ENCODE measurements around the gene FAM168A.

DNA sequence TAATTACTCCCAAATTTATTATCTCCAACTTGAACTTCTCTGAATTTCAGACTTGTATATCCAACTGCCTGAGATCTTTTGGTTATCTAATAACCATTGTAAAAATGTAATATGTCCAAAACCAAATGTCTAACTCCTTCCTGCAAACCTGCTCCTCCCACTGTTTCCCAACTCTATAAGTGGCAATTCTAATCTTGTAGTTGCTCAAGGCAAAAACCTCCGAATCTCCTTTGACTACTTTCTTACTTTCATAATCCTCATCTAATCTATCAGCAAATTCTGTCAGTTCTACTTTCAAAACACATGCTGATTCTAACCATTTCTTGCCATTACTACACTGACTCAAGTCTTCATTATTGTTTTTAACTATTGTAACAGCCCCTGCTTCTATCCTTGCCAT is 55.7 kb downstream of the FAM168A start:
- TF ChIP-seq BACH2 (CRISPR knock-in tag; IDR thresholded peaks at IDR 0.05; ENCODE audit: borderline replicate concordance) (no peak), RARB (CRISPR knock-in tag; IDR thresholded peaks at IDR 0.05) (no peak), ZC3H10 (CRISPR knock-in tag; IDR thresholded peaks at IDR 0.05) (no peak), PATZ1 (CRISPR knock-in tag; IDR thresholded peaks at IDR 0.05; ENCODE audit: borderline replicate concordance) (no peak), TOX (CRISPR knock-in tag; IDR thresholded peaks at IDR 0.05; ENCODE audit: borderline replicate concordance) (no peak), ARNTL (CRISPR knock-in tag; IDR thresholded peaks at IDR 0.05; ENCODE audit: borderline replicate concordance, low read depth) (no peak), SNAI2 (CRISPR knock-in tag; IDR thresholded peaks at IDR 0.05) (no peak), ZFP30 (CRISPR knock-in tag; IDR thresholded peaks at IDR 0.05) (no peak), ZNF565 (CRISPR knock-in tag; conservative IDR thresholded peaks at IDR 0.05; ENCODE audit: low read depth) (no peak), ISL1 (CRISPR knock-in tag; IDR thresholded peaks at IDR 0.05) (no peak)
- TF ChIP-seq, protein P1, sequence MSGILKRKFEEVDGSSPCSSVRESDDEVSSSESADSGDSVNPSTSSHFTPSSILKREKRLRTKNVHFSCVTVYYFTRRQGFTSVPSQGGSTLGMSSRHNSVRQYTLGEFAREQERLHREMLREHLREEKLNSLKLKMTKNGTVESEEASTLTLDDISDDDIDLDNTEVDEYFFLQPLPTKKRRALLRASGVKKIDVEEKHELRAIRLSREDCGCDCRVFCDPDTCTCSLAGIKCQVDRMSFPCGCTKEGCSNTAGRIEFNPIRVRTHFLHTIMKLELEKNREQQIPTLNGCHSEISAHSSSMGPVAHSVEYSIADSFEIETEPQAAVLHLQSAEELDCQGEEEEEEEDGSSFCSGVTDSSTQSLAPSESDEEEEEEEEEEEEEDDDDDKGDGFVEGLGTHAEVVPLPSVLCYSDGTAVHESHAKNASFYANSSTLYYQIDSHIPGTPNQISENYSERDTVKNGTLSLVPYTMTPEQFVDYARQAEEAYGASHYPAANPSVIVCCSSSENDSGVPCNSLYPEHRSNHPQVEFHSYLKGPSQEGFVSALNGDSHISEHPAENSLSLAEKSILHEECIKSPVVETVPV (CRISPR knock-in tag; IDR thresholded peaks at IDR 0.05) = no peak
- TF ChIP-seq, protein P2, sequence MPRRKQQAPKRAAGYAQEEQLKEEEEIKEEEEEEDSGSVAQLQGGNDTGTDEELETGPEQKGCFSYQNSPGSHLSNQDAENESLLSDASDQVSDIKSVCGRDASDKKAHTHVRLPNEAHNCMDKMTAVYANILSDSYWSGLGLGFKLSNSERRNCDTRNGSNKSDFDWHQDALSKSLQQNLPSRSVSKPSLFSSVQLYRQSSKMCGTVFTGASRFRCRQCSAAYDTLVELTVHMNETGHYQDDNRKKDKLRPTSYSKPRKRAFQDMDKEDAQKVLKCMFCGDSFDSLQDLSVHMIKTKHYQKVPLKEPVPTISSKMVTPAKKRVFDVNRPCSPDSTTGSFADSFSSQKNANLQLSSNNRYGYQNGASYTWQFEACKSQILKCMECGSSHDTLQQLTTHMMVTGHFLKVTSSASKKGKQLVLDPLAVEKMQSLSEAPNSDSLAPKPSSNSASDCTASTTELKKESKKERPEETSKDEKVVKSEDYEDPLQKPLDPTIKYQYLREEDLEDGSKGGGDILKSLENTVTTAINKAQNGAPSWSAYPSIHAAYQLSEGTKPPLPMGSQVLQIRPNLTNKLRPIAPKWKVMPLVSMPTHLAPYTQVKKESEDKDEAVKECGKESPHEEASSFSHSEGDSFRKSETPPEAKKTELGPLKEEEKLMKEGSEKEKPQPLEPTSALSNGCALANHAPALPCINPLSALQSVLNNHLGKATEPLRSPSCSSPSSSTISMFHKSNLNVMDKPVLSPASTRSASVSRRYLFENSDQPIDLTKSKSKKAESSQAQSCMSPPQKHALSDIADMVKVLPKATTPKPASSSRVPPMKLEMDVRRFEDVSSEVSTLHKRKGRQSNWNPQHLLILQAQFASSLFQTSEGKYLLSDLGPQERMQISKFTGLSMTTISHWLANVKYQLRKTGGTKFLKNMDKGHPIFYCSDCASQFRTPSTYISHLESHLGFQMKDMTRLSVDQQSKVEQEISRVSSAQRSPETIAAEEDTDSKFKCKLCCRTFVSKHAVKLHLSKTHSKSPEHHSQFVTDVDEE (CRISPR knock-in tag; IDR thresholded peaks at IDR 0.05) = no peak
- TF ChIP-seq, protein P3, sequence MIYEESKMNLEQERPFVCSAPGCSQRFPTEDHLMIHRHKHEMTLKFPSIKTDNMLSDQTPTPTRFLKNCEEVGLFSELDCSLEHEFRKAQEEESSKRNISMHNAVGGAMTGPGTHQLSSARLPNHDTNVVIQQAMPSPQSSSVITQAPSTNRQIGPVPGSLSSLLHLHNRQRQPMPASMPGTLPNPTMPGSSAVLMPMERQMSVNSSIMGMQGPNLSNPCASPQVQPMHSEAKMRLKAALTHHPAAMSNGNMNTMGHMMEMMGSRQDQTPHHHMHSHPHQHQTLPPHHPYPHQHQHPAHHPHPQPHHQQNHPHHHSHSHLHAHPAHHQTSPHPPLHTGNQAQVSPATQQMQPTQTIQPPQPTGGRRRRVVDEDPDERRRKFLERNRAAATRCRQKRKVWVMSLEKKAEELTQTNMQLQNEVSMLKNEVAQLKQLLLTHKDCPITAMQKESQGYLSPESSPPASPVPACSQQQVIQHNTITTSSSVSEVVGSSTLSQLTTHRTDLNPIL (CRISPR knock-in tag; IDR thresholded peaks at IDR 0.05; ENCODE audit: low read depth) = no peak
- TF ChIP-seq, protein P4, sequence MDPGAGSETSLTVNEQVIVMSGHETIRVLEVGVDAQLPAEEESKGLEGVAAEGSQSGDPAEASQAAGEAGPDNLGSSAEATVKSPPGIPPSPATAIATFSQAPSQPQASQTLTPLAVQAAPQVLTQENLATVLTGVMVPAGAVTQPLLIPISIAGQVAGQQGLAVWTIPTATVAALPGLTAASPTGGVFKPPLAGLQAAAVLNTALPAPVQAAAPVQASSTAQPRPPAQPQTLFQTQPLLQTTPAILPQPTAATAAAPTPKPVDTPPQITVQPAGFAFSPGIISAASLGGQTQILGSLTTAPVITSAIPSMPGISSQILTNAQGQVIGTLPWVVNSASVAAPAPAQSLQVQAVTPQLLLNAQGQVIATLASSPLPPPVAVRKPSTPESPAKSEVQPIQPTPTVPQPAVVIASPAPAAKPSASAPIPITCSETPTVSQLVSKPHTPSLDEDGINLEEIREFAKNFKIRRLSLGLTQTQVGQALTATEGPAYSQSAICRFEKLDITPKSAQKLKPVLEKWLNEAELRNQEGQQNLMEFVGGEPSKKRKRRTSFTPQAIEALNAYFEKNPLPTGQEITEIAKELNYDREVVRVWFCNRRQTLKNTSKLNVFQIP (CRISPR knock-in tag; IDR thresholded peaks at IDR 0.05; ENCODE audit: borderline replicate concordance, low read depth) = no peak
